Stimulated activated CD8-positive, alpha-beta memory T cell treated with anti-CD3 and anti-CD28 coated beads, Interleukin-12 subunit alpha, Interleukin-12 subunit beta, amount 100 ng/mL, for 24 hours (primary cell): ENCODE measurements around the gene MRTFA.
"Not testable (repeated sequence)": the region's sequence is repeated elsewhere in the genome, so short reads cannot be mapped to it uniquely, and the experiment has no call there.

Source experiments
- DNase-seq: peaks from one replicate; pipeline ENCODE4 v3.0.0-alpha.2; 2020; ENCODE audit errors: extremely low read depth

MRTFA gene

DNA sequence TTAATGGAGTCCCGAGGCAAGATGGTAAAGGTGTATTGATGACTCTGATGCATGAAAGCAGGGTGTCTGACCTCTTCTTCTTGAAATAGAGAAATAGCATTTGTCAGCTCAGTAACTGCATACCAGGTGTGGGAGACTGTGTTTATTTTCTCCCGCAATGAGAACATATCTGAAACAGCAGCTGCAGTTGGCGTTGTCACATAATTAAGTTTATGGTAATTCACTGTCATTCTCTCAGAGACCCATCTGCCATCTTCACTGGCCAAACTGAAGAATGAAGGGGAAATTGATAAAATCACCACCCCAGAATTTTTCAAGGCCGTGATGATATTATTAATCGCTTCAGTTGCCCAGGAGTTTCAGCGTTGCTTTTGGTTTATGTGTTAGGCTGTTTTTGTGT, 22.6 kb upstream of the MRTFA start:
- no peak for DNase-seq

DNA sequence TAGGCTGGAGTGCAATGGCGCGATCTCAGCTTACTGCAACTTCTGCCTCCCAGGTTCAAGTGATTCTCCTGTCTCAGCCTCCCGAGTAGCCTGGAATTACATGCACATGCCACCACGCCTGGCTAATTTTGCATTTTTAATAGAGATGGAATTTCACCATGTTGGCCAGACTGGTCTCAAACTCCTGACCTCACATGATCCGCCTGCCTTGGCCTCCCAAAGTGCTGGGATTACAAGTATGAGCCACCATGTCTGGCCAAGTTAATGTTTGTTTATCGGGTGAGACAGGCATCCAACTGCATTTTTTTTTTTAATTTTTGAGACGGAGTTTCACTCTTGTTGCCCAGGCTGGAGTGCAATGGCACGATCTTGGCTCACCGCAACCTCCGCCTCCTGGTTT, 20.1 kb upstream of the MRTFA start:
- DNase-seq: not testable (repeated sequence)

DNA sequence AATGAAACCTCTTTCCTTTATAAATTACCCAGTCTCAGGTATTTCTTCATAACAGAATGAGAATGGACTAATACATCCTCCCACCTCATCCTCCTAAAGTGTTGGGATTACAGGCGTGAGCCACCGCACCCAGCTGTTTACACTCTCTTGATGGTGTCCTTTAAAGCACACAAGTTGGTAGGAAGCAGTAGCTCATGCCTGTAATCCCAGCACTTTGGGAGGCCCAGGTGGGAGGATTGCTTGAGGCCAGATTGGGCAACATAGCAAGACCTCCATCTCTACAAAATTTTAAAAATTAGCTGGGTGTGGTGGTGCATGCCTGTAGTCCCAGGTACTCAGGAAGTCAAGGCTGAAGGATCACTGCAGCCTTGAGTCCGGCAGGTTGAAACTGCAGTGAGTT, 19.4 kb upstream of the MRTFA start:
- not testable (repeated sequence) for DNase-seq

DNA sequence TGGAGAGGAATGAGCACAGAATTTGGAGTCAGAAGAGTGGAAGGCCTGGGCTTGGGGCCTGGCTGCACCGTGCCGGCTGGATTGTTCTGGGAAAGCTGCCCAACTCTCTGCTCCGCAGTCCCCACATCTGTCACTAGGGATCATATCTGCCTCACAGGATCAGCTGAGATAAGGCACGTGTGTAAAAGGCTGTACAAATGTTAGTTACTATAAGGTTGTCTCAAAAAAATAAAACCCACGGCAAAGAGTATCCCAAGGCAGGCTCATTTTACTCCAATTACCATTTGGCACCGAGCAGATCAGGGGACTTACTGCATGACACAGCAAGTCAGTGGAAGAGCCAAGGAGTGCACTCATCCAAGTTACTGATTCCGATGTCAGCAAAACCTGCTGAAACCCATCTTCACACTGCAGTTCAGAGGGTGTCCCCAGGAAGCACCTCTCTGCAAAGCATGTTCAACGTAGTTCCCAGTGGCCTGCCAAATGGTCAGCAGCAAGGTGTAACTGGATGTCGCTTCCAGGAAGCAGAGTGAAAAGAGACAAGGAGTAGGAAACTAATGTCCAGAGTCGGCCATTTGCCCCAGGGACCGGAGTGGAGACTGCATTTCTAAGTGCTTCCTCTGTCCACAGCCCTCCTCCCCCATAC, 18.1 kb upstream of the MRTFA start:
- no peak for DNase-seq

DNA sequence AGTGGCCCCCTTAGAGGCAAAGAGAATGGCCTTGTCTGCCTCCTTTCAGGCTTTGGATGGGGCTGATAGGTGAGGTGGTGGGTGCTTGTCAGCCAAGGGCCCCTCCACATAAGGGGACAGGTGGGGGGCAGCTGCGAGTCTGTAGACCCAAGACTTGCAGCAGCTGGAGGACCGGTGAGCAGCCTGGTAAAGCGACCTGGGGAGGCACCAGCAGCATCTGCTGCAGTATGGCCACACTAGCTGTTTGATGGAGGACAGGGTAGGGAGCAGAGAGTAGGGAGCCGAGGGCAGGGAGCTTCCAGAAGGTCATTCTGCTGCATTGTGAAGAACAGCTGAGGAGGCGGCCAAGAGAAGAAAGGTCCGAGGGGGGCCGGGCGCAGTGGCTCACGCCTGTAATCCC, 16.8 kb upstream of the MRTFA start:
- no peak for DNase-seq

DNA sequence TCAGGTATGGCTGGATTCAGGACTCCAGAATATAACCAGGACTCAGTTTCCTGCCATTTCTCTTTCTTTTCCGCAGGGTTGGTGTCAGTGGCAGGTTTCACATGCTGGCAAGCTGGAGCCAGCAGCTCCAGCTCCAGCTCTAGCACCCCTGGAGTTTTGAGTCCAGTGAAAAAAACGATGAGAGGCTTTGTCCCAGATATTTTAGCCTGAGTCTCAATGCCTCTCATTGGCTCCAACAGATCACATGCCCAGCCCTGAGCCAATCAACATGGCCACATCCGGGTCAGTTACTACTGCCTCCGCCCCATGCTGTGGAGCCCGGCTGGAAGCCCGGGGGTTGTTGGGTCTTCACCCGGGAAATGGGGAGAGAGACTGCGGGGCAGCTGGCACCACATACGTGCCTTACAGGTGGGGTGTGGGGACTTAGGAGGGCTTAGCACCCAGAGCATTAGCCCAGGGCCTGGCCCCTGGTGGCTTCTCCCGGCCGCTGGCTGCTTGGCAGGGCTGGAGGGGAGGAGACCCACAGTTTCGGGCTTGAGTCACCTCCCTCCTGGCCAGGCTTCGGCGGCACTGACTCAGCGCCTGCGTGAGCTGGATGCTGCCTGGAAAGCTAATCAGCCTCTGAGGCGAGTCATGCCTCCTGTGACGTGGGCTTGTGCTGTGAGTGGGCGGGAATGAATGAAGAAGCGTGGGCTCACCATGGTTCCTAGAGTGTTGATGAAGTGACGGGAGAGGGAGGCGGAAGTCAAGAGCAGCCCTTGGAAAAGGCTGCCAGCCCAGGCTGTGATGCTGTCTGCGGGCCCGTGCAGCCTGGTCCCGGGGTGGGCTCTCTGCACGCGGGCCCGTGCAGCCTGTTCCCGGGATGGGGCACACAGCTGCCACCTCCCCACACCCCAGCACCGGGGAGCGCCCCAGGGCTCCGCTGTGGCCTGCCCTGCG, 15.3 kb upstream of the MRTFA start:
- peak; percentile 66 for DNase-seq

DNA sequence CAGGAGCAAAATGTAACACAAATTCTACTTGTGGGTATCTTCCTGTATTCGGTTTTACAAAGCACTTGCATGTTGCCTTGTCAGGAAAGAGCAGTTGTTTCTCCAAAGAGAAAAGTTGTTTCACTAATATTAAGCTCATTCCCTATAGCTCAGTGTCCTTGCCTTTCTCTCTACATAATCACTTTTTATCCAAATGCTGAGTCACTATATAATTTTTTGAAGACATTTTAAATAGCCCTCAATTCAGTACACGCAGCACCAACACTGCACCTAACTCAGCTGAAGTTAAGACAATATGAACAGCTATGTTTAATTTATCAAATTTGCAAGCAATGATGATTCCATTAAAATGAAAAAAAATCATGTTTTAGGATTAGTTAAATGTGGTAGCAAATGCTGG, 14.5 kb upstream of the MRTFA start:
- no peak for DNase-seq

DNA sequence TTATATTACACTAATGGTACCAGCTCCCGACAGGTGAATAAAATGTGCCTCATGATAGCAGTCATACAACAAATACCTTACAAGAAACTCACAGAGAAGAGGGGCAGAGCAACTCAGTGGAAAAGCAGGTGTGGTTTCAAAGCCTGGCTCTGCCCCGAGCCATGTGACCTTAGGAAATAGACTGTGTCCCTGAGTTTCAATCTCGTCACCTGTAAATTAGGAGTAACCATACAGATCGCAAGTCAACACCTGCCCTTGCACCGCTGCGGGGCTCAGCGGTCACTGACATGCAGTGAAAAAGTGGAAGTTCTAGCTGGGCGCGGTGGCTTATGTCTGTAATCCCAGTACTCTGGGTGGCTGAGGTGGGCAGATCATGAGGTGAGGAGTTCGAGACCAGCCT, 11.9 kb upstream of the MRTFA start:
- DNase-seq: no peak

DNA sequence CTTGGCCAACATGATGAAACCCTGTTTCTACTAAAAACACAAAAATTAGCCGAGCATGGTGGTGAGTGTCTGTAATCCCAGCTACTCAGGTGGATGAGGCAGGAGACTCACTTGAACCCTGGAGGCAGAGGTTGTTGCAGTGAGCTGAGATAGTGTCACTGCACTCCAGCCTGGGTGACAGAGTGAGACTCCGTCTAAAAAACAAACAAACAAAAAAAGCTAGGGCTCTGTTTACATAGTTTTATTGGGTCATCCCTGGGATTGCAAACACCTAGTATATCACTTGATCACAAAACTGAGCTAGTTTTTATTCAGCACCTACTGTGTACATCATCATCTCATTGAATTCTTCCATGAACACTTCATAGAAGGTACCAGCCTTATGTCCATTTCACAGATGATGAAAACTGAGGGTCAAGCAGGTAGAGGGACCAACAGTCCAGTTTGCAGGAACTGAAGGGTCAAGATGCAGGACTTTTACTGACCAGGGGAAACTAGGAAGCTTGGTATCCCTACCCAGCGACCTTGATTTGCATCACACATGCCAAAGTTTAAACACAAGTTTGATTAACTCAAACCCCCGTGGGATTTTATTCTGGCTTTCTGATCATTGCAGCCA, 9.2 kb upstream of the MRTFA start:
- no peak for DNase-seq

DNA sequence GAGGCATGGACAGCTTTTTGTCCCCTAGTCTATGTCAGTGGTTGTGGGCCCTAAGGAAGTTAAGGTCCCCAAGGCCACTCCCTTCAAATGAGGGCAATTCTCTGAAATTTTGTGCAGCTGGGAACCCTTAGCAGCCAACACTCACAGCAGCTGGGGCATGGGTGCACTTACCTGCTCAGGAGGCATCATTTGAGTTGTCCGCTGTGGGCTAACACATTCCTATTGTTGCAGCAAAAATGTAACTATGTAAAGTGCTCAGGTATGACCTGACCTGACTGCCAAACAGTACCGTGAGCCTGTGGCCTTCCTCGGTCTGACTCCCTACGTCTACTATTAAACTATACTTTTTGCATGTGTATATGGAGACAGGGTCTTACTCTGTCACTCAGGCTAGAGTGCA, 5.8 kb upstream of the MRTFA start:
- DNase-seq: no peak

DNA sequence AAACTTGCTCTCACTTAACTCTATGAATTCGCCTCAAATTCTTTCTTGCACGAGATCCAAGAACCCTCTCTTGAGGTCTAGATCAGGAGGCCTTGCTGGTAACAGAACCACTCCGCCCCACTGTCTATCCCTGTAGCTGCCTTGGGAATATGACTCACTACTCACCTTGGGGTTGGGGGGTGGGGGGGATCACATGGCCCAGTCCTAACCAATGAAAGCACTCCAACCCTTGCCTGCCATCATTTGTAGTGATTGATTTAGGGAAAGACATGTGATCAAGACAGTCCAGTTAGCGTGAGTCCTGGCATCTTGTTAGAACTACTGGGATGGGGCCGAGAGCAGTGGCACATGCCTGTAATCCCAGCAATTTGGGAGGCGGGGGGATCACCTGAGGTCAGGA, 4.8 kb upstream of the MRTFA start:
- no peak for DNase-seq

DNA sequence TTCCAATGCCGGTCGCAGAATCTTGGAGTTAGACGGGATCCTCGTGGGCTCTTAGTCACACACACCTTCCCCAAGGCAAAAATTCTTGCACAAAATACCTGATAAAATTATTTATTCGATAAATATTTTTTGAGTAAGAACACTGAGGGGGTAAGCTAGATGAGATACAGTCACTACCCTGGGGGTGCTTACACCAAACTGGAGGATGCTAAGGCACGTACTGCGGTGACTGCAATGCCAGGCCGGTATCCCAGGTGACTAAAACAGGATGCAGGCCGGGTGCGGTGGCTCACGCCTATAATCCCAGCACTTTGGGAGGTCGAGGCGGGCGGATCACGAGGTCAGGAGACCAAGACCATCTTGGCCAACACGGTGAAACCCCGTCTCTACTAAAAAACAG, 1.7 kb upstream of the MRTFA start:
- DNase-seq: no peak

DNA sequence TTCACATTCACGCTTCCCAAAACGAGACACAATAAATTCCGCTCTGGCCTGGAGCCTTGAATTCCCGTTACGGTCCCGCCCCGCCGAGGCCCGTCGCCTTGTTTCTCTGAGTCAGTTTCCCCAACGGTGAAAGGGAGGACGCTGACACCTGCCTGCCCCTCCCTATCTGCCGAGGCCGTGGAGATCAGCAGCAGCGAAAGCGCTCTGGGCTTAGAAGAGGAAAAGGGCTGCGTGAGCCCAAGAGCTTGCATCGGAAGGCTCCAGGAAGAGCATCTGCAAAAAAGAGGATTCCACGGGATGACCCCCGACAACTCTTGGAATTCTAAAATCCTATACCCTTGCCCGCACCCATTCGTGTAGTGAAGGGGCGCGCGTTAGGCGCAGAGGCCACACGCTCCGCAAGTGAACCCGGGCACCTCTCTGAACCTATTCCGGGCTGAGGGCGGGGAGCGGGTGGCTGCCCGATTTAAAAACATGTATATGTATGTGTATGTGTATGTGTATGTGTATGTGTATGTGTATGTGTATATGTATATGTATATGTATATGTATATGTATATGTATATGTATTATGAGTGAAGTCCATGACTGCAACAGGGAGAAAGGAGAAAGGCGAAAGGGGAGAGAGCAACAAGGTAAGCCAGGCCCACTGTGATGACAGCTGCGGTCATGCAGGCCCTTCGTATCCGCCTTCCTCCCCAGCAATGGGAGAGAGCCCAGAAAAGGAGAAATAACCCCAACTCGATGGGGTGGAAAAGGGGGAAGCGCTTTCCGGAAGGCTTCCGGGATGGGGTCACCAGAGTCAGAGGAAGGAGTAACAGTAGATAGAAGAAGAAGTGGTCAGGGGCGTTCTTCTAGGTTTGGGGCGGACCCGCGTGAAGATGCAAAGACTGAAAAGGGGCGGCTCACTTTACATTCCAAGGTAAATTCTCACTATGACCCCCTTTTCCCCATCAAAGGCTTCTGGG, 948 bp upstream of the MRTFA start:
- DNase-seq: peak; percentile 22

DNA sequence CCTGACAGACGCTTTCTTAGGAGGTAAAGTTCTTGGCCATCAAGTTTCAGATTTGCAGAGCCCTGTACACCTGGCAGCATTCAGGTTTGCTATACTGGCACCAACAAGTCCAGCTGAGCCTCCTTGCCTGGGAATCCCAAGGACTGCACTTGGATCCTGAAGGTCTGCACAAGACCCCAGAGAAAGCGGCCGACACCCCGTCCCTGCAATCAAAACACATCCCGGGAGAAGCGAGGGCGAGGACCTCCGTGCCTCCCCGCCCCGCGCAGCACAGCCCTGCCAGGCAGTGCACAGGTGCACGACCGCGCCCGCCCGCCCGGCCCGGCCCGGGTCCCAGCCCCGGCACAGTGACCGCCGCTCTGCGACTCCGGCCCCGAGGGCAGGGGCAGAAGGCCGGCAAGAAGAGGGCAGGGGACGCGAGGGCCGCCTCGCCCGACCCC, 559 bp downstream of the MRTFA start:
- DNase-seq: no peak

DNA sequence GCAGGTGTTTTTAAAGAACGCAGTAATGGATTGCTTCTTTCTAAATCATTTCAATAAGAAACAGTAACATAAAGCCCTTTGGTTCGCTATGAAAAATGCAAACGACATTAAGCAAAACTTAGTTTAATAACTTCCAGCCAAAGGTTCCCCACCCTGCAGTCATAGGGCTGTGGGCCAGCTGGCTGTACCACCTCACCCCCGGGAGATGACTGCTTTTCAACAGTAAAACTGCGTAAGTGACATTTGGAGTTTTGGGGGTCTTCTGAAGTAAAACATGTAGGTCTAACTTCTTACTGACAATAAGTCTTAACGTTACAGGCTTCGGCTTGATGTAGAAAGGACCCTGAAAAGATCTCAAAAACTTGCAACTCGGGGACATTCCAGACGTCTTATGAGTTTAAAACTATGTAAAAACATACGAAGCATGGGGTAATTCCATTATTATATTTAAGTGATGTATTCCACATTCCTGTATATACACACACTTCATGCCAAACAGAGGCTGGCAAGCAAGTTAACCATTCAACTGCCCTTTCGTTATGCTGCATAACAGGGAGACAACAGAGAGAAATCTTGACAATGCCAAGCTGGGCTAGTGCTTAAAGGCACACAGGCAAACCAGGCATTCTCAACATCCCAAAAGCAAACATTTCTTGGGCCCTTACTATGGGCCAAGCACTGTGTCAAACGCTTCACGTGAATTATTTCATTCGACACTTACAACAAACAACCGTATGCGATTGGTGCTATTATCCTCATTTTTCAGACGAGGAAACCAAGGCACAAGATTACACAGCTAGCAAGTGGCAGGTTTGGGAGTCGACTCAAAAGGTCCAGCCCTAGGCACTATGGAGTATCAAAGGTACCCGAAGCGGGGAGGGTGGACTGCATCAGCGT, 1.2 kb downstream of the MRTFA start:
- no peak for DNase-seq

DNA sequence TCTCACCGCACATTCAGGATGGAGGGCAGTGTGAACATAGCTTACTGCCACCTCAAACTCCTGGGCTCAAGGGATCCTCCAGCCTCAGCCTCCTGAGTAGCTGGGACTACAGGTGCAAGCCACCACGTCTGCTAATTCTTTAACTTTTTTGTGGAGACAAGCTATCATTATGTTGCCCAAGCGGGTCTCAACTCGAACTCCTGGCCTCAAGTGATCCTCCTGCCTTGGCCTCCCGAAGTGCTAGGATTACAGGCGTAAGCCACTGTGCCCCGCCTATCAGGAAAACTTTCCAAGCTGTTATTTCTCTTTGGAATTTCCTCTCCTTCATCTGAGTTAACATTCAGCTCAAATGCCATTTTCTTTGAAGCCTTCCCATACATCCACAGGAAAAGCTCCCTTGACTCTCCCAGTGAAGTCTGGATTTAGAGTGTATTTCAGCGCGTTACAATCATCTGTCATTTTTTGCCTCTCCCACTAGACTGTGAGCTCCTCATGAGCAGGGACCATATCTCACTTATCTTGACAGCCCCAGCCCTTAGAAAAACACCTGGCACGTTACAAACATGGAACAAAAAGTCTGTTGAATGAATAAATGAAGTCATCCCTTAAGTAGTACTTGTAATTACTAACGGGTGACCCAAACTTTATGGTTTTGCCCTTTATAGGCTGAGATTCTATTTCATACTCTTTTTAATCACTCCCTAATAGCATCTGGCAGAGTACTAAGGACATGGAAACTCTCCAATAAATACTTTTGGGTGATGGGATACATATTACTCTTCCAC, 2.2 kb downstream of the MRTFA start:
- DNase-seq: no peak

DNA sequence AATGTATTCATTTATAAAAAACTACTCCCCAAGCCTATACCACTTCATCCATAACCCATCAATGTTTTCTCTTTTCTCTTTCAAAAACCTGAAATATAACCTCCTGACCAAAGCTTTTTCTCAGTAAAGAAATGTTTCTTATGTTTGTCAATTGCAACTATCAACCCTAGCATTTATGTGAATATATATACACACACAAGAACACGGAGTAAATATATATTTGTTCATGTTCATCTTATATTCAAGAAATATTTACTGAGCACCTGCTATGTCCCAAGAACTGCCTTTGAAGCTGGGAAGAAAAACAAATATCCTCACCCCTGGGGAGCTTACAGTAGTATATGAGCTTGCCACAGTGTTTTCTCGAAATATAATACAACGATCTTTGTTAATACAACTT, 3.5 kb downstream of the MRTFA start:
- DNase-seq: no peak

DNA sequence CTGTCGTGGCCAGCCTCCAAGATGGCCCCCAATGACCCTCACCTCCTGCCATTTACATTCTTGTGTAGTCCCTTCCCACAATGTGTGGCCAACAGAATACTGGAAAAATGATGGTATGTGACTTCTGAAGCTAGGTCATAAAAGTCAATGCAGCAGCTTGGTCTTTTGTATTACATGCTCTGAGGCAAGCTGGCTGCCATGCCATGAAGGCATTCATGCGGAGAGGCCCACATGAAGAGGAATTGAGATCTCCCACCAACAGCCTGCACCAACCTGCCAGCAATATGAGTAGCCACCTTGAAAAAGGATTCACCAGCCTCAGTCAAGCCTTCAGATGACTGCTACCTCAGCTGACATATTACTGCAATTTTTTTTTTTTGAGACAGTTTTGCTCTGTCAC, 4.6 kb downstream of the MRTFA start:
- no peak for DNase-seq

DNA sequence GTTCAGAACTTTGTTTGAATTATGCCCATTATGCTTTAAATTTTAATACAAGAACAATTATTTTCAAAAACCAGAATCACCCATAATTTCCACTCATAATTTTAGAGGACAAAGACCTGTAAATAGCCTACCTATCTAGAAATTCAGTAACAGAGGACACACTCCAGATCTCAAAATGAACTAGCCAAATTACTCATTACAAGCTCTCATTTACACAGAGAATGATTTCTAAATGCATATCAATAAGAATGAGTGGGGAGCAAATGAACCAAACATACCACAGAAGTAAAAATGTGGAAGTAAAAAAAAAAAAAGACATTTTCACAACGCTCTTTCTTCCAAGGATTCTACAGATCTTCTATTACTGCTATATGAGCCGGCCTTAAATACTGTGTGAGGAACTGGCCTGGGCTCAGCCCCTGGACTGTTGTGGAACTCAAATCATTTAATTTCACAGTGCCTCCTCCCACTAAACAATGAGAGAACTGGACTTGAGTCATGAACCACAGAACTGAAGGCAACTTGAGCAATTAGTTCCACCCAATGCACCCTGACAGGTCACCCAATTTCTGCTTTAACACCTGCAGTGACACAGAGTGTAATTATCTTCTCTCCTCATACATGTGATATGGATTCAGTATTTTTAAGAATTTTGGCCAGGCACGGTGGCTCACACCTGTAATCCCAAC, 8.0 kb downstream of the MRTFA start:
- no peak for DNase-seq
